Measurements from ENCODE around the gene GPR162. TPM values are rescaled to one million over a fixed set of nuclear protein-coding genes. Genes with fewer than 3 reads are reported as not detected.

Gene GPR162
- total RNA-seq, 1 experiment from 2014 or later = 2.3 TPM

DNA sequence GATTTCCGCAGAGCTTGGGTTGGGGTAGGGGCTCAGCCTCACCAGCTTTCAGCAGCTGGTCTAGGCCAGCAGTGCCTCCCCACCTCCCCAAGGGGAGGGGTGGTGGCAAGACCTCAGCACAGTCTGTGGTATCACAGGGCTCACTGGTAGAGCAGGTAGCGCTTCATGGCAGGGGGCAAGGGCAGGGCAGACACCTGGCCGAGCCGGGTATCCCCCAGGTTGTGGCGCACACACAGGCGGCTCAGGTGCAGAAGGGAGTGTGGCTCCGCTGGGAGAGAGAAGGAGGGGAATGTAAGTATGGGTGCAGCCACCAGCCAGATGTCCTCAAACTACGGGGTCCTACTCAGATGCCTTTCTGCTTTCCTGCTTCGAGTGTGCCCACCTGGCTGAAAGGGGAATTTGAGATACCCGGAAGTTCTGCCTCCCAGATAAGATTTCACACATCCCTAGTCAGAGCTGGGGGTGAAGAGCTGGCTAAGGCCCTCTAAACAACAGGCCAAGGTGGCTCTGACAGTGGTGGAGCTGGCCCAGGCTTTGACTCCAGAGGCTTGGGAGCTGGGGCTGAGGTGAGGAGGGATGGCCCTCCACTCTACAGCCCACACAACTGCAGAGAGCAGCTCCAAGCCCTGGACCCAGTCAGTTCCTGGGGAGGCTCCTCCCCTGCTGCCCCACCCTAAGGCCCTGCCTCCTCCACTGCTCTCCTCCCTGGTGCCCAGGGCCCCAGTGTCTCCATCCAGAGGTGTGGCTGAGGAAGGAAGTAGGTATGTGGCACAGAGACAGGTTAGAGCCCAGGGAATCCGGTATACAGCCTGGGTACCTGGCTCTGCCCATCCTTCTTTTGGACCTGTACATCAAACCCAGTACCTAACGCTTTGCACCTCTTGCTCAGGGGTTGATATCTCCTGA lies 49.7 kb downstream of the GPR162 start:
- H3K4me2 ChIP-seq (ENCODE audit: low read length) = peak overlapping the region; percentile 92
- peak overlapping the region; percentile 86 for H3K9ac ChIP-seq (ENCODE audit: low read length)
- peak overlapping the region; percentile 73 to 92 for H3K4me3 ChIP-seq (replicated peaks in 1 of 2; ENCODE audit: low read depth in 1 of 2, low read length in 2 of 2)
- peak overlapping the region; percentile 96 for H3K27ac ChIP-seq (ENCODE audit: low read depth, low read length)
- peaks cover 57% of the 10 kb centered on the region for H3K79me2 ChIP-seq (ENCODE audit: insufficient read depth, low read length)
- DNase-seq (ENCODE audit: low read depth, low spot score) (peak; percentile 56), ATAC-seq (peak; percentile 49)
- H3K9me3 ChIP-seq (ENCODE audit: control insufficient read depth in 1 of 2, insufficient read depth in 1 of 2, low read depth in 1 of 2, low read length in 2 of 2) = no peaks in the 10 kb centered on the region
- TF ChIP-seq POLR2AphosphoS5 (IDR thresholded peaks at IDR 0.05; ENCODE audit: low read depth, low read length) (peak; percentile 86; the same call in 1 of the 2 replicates), POLR2A (IDR thresholded peaks at IDR 0.05; ENCODE audit: borderline replicate concordance, extremely low read depth, insufficient read depth, insufficient read length) (peak; percentile 74), JUND (IDR thresholded peaks at IDR 0.05) (no peak)
- TF ChIP-seq, protein P1, sequence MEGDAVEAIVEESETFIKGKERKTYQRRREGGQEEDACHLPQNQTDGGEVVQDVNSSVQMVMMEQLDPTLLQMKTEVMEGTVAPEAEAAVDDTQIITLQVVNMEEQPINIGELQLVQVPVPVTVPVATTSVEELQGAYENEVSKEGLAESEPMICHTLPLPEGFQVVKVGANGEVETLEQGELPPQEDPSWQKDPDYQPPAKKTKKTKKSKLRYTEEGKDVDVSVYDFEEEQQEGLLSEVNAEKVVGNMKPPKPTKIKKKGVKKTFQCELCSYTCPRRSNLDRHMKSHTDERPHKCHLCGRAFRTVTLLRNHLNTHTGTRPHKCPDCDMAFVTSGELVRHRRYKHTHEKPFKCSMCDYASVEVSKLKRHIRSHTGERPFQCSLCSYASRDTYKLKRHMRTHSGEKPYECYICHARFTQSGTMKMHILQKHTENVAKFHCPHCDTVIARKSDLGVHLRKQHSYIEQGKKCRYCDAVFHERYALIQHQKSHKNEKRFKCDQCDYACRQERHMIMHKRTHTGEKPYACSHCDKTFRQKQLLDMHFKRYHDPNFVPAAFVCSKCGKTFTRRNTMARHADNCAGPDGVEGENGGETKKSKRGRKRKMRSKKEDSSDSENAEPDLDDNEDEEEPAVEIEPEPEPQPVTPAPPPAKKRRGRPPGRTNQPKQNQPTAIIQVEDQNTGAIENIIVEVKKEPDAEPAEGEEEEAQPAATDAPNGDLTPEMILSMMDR (IDR thresholded peaks at IDR 0.05 in 2 of 3, conservative IDR thresholded peaks at IDR 0.05 in 1 of 3; ENCODE audit: borderline replicate concordance in 1 of 3, insufficient read depth in 1 of 3, low read depth in 2 of 3, low read length in 2 of 3) = peak in 1 of 3 experiments; percentile 12; a peak in 1 of 6 replicates
- no peaks in the 10 kb centered on the region for H3K9me2 ChIP-seq (ENCODE audit: insufficient read depth)
- H4K20me1 ChIP-seq (ENCODE audit: insufficient read depth) = peaks cover 12% of the 10 kb centered on the region; the same call in 1 of the 2 replicates
- H3K36me3 ChIP-seq (ENCODE audit: control insufficient read depth in 1 of 2, insufficient read depth in 2 of 2, low read length in 2 of 2) = peaks cover 8 to 33% of the 10 kb centered on the region in 2 experiments; a peak in 2 of 4 replicates
- RAD21 ChIA-PET (ENCODE audit: low non-redundant PET in 1 of 2, low total read pairs in 2 of 2, uncharacterized antibody in 2 of 2, unreplicated experiment in 2 of 2) = interaction anchor here in 1 of 2 experiments (0.6 kb wide), 1 partner anchor 73 kb away, joined by 4 read pairs; the partner anchor contains the start of gene C12orf57
- H3K27me3 ChIP-seq (ENCODE audit: insufficient read depth, low read length) = no peaks in the 10 kb centered on the region
- CTCF ChIA-PET = interaction anchor here (1.5 to 4.1 kb wide), 12 partner anchors 13 to 242 kb away, joined by 3 to 30 read pairs (median 15); partner anchors contain the start of genes C1RL, CDCA3, MLF2 and USP5
- BruUV-seq (replicated peaks) = no TSS peak
- POLR2A ChIA-PET = interaction anchor here (0.6 to 10.9 kb wide), 7 partner anchors 19 to 94 kb away, joined by 3 to 186 read pairs (median 7); partner anchors contain the start of genes C12orf57, CDCA3, RNU7-1 and USP5
- no peak overlapping the region for H2AFZ ChIP-seq (ENCODE audit: low read depth, low read length, poor library complexity, severe bottlenecking)
- peaks cover 28 to 59% of the 10 kb centered on the region in 2 experiments for H3K4me1 ChIP-seq (ENCODE audit: control insufficient read depth in 1 of 2, insufficient read depth in 2 of 2, low read length in 2 of 2)
- intact Hi-C loops (cut with micrococcal nuclease) = loop anchor here (1.0 to 5.0 kb wide), 3 partner anchors 20 to 766 kb away; partner anchors contain the start of gene ATN1

Measured in HCT116 (cell line).